ENCODE measurements around the gene PLSCR3.

The PLSCR3 gene

DNA sequence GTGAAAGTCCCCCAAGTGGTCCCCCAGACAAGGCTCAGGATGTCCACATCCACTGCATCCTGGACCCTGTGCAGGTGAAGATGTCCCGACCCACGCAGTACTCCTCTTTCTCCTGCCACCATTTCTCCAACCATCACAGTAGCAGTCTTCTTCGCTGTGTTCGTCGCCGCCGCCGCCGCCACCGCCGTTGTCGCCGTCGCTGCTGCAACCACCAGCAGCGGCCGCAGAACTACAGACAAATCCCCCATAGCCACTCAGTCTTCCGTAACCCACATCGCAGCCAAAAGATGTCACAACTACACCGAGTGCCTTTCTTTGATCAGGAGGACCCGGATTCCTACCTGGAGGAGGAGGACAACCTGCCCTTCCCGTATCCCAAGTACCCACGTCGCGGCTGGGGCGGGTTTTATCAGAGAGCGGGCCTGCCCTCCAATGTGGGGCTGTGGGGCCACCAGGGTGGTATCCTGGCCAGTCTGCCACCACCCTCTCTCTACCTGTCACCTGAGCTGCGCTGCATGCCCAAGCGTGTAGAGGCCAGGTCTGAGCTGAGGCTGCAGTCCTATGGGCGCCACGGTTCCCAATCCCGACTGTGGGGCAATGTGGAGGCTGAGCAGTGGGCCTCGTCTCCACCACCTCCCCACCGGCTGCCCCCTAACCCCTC is 32.0 kb upstream of the PLSCR3 start:
- DNase-seq, result no peak

DNA sequence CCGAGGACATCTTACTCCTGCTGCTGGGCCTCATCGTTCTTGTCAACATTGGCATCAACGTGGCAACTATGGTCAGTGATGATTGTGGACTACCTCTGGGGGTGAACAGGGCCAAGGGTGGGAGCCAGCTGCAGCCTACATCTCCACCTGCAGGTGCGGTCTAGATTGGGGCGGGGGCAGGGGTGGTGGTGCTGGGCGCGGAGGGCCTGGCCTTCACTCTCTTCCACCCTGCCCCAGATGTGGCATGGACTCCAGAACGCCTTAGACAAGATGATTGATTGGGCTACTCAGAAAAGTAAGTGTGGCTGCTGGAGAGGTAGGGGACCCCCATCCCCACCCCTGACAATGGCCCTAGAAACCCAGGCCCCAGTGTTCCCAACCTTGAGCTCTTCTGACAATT is 31.4 kb upstream of the PLSCR3 start:
- DNase-seq, result no peak

DNA sequence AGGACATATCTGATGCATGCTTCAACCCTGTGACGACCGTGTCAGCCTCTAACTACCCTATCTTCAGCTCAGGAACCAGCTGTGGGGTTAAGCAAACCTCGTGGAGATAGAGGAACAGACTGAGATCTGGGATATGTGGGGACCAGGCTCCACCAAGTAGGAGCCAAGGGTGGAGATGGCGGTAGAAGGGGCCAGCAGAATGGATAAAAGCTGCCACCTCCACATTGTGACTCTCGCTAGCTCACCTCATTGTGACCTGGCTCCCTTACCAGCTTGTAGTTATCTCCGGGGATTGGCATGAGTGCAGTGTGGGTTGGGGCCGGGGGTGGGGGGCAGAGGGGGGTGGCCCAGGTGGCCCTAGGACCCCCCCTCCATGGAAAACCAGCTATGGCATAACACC is 31.0 kb upstream of the PLSCR3 start, which contains the start of gene SPEM2:
Gene SPEM2, plus strand, starts transcription at position 301 of the 400 bp plus-strand sequence. Its CDS starts 73 bp downstream, at position 374.
- no peak for DNase-seq

DNA sequence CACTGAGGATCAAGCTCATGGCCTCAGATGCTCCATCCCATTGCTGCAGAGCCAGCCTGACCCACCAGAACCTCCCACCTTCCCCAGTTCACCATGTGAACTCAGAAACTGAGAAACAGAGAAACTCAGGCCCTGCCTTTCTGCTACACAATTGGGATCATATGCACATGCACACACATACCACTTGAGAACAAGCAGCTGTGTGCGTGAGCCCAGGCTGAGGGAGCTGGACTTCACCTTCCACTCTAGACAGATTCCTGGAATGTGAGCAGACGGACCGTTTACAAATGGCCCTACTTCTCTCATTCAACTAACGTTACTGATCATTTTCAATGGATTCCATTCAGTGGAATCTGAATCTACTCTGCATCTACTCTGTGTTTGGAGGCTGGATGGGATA is 29.4 kb upstream of the PLSCR3 start:
- no peak for DNase-seq

DNA sequence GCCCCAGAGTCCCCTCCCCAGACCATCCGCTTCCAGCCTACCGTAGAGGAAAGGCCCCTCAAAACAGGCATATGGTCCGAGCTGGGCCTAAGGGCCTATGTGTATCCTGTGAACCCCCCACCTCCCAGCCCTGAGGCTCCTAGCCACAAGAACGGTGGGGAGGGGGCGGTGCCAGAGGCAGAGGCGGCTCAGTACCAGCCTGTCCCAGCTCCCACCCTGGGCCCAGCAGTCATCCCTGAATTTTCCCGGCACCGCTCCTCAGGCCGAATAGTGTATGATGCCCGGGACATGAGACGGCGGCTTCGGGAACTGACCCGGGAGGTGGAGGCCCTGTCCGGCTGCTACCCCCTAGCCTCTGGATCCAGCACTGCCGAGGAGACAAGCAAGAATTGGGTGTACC is 26.9 kb upstream of the PLSCR3 start:
- no peak for DNase-seq

DNA sequence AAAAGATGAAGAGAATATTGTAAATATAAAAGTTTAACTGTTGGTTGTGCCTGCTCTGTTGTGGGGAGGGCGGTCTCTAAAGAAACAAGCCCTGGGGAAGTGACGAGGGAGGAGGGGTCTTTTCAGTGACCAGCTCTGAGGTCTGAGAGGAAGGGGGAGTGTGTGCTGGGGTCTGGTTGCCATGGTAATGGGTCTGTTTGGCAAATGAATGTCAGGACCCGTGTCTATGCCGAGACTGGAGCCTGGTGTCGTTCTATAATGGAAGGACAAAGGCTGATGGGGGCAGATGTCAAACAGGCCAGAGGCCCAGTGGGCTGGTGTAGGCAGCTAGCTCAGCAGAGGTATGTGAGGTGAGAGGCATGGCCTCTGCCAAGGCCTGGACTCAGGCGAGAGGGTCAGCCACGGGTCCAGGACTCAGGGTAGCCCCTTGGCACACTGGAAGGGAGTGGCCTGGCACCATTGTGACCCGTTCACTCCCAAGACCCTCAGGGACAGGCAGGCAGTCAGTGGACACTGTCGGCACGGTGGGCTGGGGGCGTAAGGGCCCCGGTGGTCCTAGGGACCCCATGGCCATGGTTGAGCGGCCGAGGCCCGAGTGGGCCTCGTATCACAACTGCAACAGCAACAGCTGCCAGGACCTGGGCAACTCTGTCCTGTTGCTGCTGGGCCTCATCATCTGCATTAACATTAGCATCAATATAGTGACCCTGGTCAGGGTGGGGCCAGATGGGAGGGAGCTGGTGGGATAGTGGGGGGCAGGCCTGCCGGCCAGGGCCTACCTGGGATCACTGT is 25.7 kb upstream of the PLSCR3 start, which contains the start of gene SPEM1:
Gene SPEM1, plus strand, starts transcription at position 506 of the 792 bp plus-strand sequence. Its CDS starts 61 bp downstream, at position 567.
- no peak for DNase-seq

DNA sequence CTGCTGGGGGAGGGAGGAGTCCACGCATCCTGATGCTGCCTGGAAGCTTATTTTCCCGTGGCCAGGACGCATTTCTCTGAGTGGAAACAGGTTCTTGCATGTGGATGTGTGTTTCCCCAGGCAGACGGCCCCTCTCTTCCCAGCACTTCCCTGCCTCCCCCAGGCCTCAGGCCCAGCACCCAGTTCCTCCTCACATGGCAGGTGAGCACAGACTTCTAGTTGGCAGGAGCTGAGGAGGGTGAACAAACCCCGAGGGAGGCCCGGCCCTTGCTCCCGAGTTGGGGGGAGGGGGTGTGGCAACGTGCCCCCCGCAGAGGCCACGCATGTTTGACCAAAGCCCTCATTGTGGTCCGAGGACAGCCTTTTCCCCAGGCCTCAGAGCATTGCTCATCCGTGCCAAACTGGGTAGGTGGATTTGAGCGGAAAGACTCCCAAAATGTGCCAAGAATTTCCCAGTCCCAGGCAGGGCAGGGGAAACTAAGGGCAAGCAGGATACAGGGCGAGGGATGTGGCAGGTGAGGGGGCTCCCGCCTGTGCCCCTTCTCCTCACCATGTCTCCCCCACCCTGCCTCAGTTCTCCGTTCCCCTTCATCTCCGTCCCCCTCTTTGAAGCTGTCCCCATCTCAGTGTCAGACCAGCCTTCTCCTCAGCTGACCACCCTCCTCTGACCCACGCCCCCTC is 24.3 kb upstream of the PLSCR3 start:
- DNase-seq, result no peak

DNA sequence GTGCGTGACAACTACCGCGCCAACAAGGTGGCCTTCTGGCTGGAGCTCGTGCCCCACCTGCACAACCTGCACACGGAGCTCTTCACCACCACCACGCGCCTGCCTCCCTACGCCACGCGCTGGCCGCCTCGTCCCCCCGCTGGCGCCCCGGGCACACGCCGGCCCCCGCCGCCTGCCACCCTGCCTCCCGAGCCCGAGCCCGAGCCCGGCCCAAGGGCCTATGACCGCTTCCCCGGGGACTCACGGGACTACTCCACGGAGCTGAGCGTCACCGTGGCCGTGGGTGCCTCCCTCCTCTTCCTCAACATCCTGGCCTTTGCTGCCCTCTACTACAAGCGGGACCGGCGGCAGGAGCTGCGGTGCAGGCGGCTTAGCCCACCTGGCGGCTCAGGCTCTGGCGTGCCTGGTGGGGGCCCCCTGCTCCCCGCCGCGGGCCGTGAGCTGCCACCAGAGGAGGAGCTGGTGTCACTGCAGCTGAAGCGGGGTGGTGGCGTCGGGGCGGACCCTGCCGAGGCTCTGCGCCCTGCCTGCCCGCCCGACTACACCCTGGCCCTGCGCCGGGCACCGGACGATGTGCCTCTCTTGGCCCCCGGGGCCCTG is 22.8 kb upstream of the PLSCR3 start:
- no peak for DNase-seq

DNA sequence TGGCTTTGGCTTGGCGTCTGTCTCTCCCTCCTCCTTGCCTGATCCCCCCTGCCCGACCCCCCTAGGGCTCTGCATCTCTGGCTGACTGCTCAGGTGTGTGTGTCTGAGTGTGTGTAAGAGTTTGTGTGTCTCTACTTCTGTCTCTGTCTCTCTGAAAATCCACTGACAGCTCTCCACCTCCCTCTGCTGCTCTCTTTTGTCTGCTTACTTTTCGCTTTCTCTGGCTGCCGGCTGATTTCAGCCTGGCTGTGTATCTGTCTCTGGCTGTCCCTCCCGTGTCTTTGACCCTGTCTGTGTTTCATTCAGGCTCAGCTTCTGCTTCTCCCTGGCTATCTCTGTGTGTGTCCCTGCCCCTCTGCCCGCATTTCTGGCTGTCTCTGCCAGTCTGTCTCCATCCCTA is 22.0 kb upstream of the PLSCR3 start:
- no peak for DNase-seq

DNA sequence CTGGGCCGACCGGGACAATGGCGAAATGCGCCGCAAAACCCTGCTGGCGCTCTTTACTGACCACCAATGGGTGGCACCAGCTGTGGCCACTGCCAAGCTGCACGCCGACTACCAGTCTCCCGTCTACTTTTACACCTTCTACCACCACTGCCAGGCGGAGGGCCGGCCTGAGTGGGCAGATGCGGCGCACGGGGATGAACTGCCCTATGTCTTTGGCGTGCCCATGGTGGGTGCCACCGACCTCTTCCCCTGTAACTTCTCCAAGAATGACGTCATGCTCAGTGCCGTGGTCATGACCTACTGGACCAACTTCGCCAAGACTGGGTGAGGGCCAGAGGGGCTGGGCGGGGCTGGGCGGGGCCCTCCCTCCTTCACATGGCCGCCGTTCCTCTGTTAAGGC is 21.5 kb upstream of the PLSCR3 start:
- no peak for DNase-seq

DNA sequence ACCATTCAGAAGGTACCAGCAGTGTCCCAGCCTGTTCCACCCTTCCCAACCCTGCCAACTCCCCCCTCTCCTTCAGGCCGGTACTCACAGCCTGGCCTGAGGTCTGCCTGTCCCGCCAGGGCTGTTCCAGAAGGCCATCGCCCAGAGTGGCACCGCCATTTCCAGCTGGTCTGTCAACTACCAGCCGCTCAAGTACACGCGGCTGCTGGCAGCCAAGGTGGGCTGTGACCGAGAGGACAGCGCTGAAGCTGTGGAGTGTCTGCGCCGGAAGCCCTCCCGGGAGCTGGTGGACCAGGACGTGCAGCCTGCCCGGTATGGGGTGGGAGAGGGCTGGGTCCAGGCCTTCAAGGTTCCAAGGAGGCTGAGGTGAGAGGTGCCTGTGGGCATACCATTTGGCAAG is 20.5 kb upstream of the PLSCR3 start:
- DNase-seq, result no peak

DNA sequence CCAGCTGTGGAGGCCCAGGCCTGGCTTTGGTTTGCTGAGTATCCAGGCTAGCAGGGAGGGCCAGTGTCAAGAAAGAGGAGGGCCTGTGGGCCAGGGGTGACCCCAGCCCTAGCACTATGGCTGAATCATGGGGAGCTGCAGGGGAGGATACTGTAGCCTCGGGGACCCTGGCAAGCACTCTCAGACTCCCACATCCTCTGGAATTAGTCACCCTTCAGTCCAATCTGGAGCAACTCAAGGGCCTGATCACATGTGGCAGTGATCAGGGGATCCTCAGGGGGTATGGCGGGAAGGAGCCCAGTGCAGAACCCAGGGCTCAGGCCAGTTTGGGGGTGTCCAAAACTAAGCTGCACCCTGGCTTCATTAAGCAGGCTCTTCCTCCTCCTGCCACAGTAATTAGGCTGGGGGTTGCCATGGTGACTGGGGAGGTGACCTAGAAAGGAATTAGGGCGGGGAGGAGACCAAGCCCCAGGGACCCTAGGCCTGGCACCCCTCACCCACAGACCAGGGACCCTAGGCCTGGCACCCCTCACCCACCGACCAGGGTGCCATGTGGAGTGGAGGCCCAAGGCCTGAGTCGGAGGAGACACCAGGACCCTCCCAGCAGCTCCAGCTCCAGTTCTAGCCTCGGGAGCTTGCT is 19.1 kb upstream of the PLSCR3 start:
- DNase-seq, result no peak

DNA sequence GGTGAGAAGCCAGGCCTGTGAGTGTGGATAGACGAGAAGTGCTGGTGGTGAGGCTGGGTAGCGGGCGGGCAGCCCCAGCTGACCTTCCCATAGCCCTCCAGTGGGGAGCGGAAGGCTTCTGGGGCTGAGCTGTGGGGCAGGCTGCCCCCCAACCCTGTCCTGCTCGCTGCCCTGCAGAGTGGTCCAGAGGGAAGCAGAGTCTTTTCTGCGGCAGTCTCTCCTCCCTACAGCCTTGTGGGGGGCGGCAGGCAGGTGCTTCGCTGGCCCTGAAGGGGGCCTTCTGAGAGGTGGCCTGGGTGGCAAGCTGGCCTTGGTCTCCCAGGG is 17.1 kb upstream of the PLSCR3 start:
- no peak for DNase-seq

DNA sequence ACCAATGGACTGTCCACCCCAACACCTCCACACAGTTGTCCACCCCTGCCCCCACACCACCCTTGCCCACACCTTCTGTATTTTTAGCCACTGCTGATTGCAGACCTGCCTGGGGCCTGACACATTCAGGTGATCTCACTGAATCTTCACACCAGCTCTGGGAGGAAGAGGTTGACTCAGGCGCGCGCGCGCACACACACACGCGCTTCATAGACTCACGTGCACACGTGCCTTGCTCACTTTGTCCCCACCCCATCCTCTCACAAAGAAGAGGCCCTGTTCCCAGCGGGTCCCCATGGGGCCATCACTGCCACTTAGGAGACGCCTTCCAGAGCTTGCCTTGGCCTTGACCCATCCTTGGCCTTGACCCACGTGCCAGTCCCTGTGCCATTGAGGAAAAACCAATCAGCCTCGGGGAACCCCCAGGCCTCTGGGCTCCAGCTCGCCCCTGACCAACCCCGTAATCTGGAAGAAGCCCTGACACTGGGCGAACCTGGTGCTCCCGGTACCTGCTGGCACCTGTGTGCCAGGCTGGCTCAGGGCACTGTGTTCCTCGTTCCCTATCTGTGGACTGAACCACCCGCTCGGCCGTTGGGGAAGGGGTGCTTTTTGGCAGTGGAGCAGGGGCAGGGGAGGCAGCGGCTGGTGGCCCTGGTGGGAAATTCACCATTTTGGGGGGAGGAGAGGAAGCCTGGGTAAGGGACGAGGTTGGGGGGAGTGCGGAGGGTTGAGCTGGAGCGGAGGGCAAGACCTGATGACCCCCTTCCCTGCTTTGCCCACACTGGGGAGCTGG is 16.5 kb upstream of the PLSCR3 start:
- no peak for DNase-seq

DNA sequence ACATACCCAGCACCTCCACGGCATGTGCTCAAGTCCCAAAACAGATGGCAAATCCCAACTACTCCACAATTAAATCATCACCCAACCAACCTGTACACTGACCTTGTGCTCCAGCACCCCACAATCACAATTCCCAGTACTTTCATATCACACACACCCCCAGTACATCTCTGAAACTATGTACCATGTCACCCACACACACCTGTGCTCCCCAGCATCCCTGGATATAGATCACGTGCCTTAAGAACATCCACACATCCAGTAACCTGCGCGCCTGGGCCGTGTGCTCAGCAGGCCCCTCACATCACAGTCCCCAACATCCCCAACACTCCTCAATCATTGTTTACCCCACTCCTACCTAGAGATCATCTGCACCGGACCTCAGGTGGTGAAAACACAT is 15.4 kb upstream of the PLSCR3 start:
- no peak for DNase-seq

DNA sequence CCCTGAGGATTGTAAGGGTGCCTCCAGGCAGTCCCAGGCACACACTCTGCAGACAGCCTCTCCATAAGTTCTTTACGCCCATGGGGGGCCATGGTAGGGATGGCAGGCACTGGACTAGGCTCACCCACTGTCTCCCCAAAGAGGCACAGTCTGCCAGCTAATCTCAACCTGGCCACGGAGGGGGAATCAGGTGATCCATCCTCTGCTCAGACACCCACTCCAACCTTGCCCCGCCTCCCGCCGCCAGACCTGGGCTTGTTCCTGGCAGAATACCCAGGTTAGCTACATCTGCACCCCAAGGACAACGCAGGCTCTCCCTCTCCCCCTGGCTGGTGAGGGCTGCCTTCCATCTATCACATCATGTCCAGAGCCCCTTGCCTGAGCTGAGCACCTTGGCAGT is 14.5 kb upstream of the PLSCR3 start:
- no peak for DNase-seq

DNA sequence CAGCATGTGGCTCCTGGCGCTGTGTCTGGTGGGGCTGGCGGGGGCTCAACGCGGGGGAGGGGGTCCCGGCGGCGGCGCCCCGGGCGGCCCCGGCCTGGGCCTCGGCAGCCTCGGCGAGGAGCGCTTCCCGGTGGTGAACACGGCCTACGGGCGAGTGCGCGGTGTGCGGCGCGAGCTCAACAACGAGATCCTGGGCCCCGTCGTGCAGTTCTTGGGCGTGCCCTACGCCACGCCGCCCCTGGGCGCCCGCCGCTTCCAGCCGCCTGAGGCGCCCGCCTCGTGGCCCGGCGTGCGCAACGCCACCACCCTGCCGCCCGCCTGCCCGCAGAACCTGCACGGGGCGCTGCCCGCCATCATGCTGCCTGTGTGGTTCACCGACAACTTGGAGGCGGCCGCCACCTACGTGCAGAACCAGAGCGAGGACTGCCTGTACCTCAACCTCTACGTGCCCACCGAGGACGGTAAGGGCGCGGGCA is 14.0 kb upstream of the PLSCR3 start:
- DNase-seq, result no peak

DNA sequence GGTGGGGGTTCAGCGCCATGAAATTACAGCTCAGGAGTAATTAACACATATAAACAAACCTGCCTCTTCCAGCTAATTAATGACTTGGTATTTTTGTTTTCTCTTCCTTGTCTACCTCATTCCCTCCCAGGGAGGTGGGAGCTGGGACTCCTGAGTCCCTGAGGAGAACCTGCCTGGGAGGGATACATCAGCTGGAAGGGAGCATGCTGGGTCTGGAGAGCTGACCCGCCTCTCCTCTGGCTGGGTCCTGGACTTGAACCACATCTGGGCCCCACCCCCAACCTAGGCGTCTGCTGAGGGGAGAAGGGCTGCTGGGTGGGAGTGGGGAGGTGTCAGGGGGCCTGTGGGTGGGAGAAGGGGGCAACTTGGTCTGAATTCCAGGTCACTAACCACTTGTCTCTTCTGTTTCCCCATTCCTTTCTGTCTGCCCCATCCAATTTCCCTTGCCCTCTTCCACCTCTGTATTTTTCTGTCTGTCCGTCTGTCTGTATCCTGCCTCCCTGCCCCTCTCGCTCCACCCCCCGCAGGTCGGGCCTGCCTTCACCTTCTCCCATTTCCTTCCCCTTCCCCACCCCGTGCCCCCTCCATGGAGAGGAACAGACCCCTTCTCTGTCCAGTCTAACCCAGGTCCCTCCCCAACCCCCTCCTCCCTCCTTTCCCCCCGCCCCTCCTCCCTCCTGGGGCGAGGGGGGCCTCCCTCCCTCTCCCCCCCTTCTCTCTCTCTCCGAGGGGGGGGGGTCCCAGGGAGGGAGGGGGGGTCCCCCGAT is 13.3 kb upstream of the PLSCR3 start, which contains the start of gene NLGN2:
Gene NLGN2, plus strand, starts transcription at position 361 of the 767 bp plus-strand sequence. CDS start 411 bp downstream, outside the sequence.
- no peak for DNase-seq

DNA sequence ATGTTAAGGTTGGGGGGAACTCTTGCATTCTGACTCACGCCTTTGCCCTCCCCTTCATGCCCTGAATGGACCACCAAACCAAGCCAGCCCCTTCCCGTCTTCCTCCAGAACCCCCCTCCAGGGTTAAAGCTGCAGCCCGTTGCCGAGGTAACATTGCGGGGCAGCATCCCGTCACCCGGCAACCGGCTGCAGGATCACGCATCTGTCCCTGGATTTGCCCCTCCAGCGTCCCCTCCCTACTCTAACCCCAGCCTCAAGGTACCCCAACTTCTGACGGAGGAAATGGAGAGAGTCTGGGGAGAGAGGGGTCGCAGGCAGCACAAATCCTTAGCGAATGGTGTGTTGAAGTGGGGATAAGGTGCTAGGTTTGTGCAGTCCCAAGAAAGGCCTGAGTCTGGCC is 12.8 kb upstream of the PLSCR3 start:
- DNase-seq, result no peak

DNA sequence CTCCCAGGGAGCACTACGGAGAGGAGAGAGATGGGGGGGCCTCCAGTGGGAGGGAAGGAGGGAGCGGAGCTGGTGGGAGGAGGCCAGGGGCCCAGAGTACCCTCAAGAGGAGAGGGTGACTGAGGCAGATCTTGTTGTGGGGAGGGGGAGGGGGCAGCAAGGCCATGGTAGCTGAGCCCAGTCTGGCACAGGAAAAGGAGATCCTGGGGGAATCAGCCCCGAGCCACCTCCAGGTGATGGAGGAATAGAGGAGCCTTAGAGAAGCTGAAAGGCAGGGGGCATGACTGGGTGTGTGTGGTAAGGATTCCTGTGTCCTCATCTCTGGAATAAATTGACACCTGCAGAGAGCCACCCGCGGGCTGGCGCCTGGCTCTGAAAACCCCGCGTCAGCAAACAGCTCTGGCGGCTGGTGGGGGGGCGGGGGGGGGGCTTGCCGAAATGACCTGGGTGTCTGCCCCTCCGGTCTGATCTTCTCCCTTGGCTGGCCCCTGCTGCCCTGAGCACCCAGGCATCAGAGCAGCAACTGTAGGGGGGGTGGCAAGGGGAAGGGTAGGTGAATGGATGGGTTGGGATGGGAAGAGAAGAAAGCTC is 12.0 kb upstream of the PLSCR3 start:
- DNase-seq, result no peak

Data from KG1 (cell line).